Osteocyte (in vitro differentiated cells): ENCODE results near the gene TEDC1. TPM values are rescaled to one million over a fixed set of nuclear protein-coding genes. Genes with fewer than 3 reads are reported as not detected.

Experiments used
- DNase-seq: peaks from one replicate; pipeline ENCODE4 v3.0.0; 2021; ENCODE audit warnings: mixed read lengths; ENCODE audit not compliant: unreplicated experiment; ENCODE audit errors: extremely low spot score
- H3K27ac Mint-ChIP-seq: one replicate; pipeline ENCODE4 v1.8.0; 2021; ENCODE audit warnings: mild to moderate bottlenecking, mixed read lengths; ENCODE audit not compliant: unreplicated experiment
- H3K27me3 Mint-ChIP-seq: one replicate; pipeline ENCODE4 v1.8.0; 2021; ENCODE audit warnings: mixed read lengths; ENCODE audit not compliant: unreplicated experiment
- H3K36me3 Mint-ChIP-seq: one replicate; pipeline ENCODE4 v1.8.0; 2021; ENCODE audit warnings: mixed read lengths; ENCODE audit not compliant: unreplicated experiment
- H3K4me1 Mint-ChIP-seq: one replicate; pipeline ENCODE4 v1.8.0; 2021; ENCODE audit warnings: mixed read lengths; ENCODE audit not compliant: unreplicated experiment
- H3K4me3 Mint-ChIP-seq: one replicate; pipeline ENCODE4 v1.8.0; 2021; ENCODE audit warnings: mild to moderate bottlenecking, moderate library complexity, mixed read lengths; ENCODE audit not compliant: unreplicated experiment
- H3K9me3 Mint-ChIP-seq: one replicate; pipeline ENCODE4 v1.8.0; 2021; ENCODE audit warnings: mixed read lengths; ENCODE audit not compliant: unreplicated experiment
- total RNA-seq: library from RNA; stranded (reverse); gene quantifications from 2 replicates; pipeline ENCODE4 v1.2.1, GENCODE V29; 2021
- TF ChIP-seq, protein P1 (sequence below): fragments of 200-600 bp; sonication (generic); IDR thresholded peaks from 2 replicates; pipeline ENCODE4 v1.5.0; 2021; ENCODE audit warnings: antibody characterized with exemption, mild to moderate bottlenecking, moderate library complexity

Gene TEDC1
- total RNA-seq, 1 donor from 2014 or later = 11.0 TPM

DNA sequence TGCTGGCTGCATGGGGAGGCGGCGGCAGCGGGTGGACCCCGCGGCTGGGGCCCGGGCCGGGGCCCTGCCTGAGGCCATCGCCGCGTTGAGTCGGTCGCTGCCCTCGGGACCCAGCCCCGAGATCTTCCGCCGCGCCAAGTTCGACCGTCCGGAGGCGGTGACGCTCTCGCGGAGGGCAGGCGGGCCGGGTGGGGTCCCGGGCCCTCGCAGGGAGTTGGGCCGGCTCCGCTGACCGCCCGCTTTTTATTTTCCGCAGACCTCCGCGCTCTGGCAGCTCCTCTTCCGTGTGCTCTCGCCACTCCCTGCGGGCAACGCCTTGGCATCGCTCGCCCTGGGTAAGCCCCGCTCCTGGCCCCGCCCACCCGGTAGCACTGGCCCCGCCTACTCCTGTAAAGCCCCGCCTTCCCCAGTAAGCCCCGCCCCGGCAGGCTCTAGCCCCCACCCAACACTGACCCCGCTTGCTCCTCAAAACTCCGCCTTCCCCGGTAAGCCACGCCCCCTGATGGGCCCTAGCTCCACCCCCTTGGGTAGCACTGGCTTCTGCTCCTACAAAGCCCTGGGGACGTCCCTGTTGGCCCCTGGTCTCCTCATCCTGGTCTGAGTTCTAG is 424 bp downstream of the TEDC1 start:
- no peaks in the 10 kb centered on the region for H3K36me3 Mint-ChIP-seq
- peak overlapping the region; percentile 91 for H3K27ac Mint-ChIP-seq
- TF ChIP-seq, protein P1, sequence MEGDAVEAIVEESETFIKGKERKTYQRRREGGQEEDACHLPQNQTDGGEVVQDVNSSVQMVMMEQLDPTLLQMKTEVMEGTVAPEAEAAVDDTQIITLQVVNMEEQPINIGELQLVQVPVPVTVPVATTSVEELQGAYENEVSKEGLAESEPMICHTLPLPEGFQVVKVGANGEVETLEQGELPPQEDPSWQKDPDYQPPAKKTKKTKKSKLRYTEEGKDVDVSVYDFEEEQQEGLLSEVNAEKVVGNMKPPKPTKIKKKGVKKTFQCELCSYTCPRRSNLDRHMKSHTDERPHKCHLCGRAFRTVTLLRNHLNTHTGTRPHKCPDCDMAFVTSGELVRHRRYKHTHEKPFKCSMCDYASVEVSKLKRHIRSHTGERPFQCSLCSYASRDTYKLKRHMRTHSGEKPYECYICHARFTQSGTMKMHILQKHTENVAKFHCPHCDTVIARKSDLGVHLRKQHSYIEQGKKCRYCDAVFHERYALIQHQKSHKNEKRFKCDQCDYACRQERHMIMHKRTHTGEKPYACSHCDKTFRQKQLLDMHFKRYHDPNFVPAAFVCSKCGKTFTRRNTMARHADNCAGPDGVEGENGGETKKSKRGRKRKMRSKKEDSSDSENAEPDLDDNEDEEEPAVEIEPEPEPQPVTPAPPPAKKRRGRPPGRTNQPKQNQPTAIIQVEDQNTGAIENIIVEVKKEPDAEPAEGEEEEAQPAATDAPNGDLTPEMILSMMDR = no peak
- no peaks in the 10 kb centered on the region for H3K27me3 Mint-ChIP-seq
- peak overlapping the region; percentile 71 for H3K4me3 Mint-ChIP-seq
- DNase-seq = no peak
- H3K9me3 Mint-ChIP-seq = no peaks in the 10 kb centered on the region
- H3K4me1 Mint-ChIP-seq = peaks cover 18% of the 10 kb centered on the region

GRCh38 chr14:105492031-105492970 is 1.3 kb downstream of the TEDC1 start:
- TF ChIP-seq, protein P1 = no peak
- no peak for DNase-seq
- no peaks in the 10 kb centered on the region for H3K27me3 Mint-ChIP-seq
- H3K4me1 Mint-ChIP-seq = peaks cover 16% of the 10 kb centered on the region
- peak overlapping the region; percentile 81 for H3K27ac Mint-ChIP-seq
- no peaks in the 10 kb centered on the region for H3K9me3 Mint-ChIP-seq
- peak overlapping the region; percentile 71 for H3K4me3 Mint-ChIP-seq
- H3K36me3 Mint-ChIP-seq = no peaks in the 10 kb centered on the region

- Mint-ChIP-seq H3K4me1 (peaks cover 16% of the 10 kb centered on the region), H3K36me3 (no peaks in the 10 kb centered on the region), H3K27me3 (no peaks in the 10 kb centered on the region), H3K4me3 (no peak overlapping the region), H3K27ac (no peak overlapping the region), H3K9me3 (no peaks in the 10 kb centered on the region)
- no peak for DNase-seq
- TF ChIP-seq, protein P1 = no peak
Measured at GRCh38 chr14:105492971-105493871, 2.2 kb downstream of the TEDC1 start.

DNA sequence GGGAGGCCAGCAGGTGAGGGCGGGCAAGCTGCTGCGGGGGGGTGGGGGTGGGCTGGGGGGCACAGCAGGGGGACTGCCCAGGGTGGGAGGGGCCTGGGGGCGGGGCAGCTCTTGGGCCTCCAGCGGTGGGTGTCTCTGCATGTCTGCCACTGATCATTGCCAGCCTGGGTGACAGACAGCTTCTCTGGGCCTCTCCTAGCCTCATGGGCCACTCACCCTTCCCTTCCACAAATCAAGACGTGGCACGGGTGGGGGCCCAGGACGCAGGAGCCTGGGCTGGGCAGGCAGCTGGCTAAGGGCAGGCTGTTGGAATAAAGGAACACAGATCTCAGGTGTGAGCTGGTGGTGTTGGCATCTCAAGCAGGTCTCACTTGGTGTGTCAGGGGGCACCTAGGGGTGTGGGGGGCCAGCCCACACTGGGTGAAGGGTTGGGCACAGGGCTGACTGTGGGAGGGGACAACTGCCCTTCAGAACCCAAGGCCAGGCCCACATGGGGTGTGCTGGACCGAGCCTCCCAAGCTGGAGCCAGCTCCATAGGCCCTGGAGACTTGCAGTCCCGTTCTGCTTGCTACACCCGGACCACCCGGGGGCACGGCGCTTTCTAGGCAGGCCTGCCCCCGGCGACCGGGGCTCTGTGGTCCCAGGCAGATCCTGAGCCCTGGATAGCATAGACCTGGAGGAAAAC is 3.0 kb downstream of the TEDC1 start:
- Mint-ChIP-seq H3K27ac (no peak overlapping the region), H3K36me3 (no peaks in the 10 kb centered on the region), H3K9me3 (no peaks in the 10 kb centered on the region), H3K27me3 (no peaks in the 10 kb centered on the region), H3K4me1 (peaks cover 19% of the 10 kb centered on the region), H3K4me3 (no peak overlapping the region)
- TF ChIP-seq, protein P1 = no peak
- no peak for DNase-seq
